ENCODE data around the gene TMEM156. TPM values are rescaled to one million over a fixed set of nuclear protein-coding genes. Genes with fewer than 3 reads are reported as not detected.
A peak's percentile ranks its signal among the peaks of the same experiment; 100 is the strongest.

The TMEM156 gene
- total and polyA plus RNA-seq, 2 of the 4 experiments (the other 2 are of a cell fraction), result 0.53 to 0.54 TPM

DNA sequence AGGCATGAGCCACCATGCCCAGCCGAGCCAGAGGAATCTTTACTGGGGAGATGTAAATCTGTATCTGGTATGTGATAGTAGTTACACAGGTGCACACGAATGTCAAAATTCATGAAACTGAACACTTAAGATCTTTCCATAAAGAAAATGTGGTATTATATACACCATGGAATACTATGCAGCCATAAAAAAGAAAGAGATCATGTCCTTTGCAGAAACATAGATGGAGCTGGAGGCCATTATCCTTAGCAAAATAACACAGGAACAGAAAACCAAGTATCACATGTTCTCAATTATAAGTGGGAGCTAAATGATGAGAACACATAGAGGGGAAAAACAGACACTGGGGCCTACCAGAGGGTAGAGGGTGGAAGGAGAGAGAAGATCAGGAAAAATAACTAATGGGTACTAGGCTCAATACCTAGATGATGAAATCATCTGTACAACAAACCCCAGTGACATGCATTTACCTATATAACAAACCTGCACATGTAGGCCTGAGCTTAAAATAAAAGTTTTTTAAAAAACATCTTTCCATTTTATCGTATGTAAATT, 7.8 kb downstream of the TMEM156 start:
- no peak overlapping the region for H2AK9ac ChIP-seq (replicated peaks; ENCODE audit: low read depth, low read length, poor library complexity)
- H3K9ac ChIP-seq (ENCODE audit: low read depth, low read length), result no peak overlapping the region
- CTCF ChIA-PET, result no interaction called here
- ATAC-seq (ENCODE audit: low read depth) (no peak), DNase-seq (no peak)
- H3K4ac ChIP-seq (ENCODE audit: low read depth, low read length), result peak overlapping the region; percentile 34; the same call in 1 of the 2 replicates
- no peaks in the 10 kb centered on the region for H3K9me1 ChIP-seq (ENCODE audit: insufficient read depth, low read length)
- no peak overlapping the region for H3K4me3 ChIP-seq (ENCODE audit: insufficient read depth, low read depth, low read length)
- H2BK15ac ChIP-seq (ENCODE audit: low read depth, low read length), result no peak overlapping the region; the same call in 2 of the 3 replicates
- dilution Hi-C loops (cut with HindIII; ENCODE audit: low sequenced_read_pairs, unreplicated experiment), result no loop called here
- TF ChIP-seq, protein P1, sequence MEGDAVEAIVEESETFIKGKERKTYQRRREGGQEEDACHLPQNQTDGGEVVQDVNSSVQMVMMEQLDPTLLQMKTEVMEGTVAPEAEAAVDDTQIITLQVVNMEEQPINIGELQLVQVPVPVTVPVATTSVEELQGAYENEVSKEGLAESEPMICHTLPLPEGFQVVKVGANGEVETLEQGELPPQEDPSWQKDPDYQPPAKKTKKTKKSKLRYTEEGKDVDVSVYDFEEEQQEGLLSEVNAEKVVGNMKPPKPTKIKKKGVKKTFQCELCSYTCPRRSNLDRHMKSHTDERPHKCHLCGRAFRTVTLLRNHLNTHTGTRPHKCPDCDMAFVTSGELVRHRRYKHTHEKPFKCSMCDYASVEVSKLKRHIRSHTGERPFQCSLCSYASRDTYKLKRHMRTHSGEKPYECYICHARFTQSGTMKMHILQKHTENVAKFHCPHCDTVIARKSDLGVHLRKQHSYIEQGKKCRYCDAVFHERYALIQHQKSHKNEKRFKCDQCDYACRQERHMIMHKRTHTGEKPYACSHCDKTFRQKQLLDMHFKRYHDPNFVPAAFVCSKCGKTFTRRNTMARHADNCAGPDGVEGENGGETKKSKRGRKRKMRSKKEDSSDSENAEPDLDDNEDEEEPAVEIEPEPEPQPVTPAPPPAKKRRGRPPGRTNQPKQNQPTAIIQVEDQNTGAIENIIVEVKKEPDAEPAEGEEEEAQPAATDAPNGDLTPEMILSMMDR (conservative IDR thresholded peaks at IDR 0.05; ENCODE audit: low read depth, low read length), result no peak
- TF ChIP-seq MXI1 (IDR thresholded peaks at IDR 0.05; ENCODE audit: borderline replicate concordance, low read depth, low read length) (no peak), MAFK (IDR thresholded peaks at IDR 0.05; ENCODE audit: low read depth, low read length) (no peak), POLR2A (IDR thresholded peaks at IDR 0.05; ENCODE audit: low read depth, low read length) (no peak), ELK1 (IDR thresholded peaks at IDR 0.05; ENCODE audit: borderline replicate concordance, low read depth, low read length) (no peak), RCOR1 (IDR thresholded peaks at IDR 0.05; ENCODE audit: insufficient replicate concordance, low read length) (no peak), MAZ (IDR thresholded peaks at IDR 0.05; ENCODE audit: borderline replicate concordance, low read depth, low read length) (no peak), FOS (IDR thresholded peaks at IDR 0.05; ENCODE audit: low read depth, low read length) (no peak), NFE2L2 (IDR thresholded peaks at IDR 0.05; ENCODE audit: low read depth, low read length) (no peak), CHD1 (IDR thresholded peaks at IDR 0.05; ENCODE audit: low read depth, low read length) (no peak)
- TF ChIP-seq, protein P2, sequence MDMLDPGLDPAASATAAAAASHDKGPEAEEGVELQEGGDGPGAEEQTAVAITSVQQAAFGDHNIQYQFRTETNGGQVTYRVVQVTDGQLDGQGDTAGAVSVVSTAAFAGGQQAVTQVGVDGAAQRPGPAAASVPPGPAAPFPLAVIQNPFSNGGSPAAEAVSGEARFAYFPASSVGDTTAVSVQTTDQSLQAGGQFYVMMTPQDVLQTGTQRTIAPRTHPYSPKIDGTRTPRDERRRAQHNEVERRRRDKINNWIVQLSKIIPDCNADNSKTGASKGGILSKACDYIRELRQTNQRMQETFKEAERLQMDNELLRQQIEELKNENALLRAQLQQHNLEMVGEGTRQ (IDR thresholded peaks at IDR 0.05; ENCODE audit: low read depth, low read length), result no peak
- H3K79me1 ChIP-seq (ENCODE audit: low read depth in 1 of 2, low read length in 2 of 2), result 0 out of 4 replicates have a peak, but pooled peaks cover 0 to 4% of the 10 kb centered on the region in 2 experiments
- peak overlapping the region; percentile 82 for H2BK5ac ChIP-seq (ENCODE audit: low read depth, low read length, poor library complexity, severe bottlenecking)
- H2BK20ac ChIP-seq (ENCODE audit: low read depth, low read length), result no peak overlapping the region
- no peak overlapping the region; the same call in 1 of the 2 replicates for H4K91ac ChIP-seq (ENCODE audit: insufficient read depth, low read depth, low read length)
- H3K18ac ChIP-seq (ENCODE audit: low read depth, low read length), result 0 out of 2 replicates have a peak overlapping the region, but pooled peaks have one; percentile 52
- H4K20me1 ChIP-seq (ENCODE audit: insufficient read depth, low read length), result no peaks in the 10 kb centered on the region
- no TSS peak for BruUV-seq (replicated peaks)
- no peaks in the 10 kb centered on the region for H3K9me3 ChIP-seq (ENCODE audit: control insufficient read depth, insufficient read depth, low read length)
- no peak overlapping the region for H3K23ac ChIP-seq (ENCODE audit: low read depth, low read length)
- H3K4me1 ChIP-seq (ENCODE audit: control insufficient read depth, insufficient read depth, low read length), result peaks cover 3% of the 10 kb centered on the region; the same call in 1 of the 2 replicates
- no CpG with 5 or more reads among the region's 3 CpGs for WGBS, 2 experiments (ENCODE audit: extremely low coverage in 2 of 2, insufficient read length in 1 of 2)
- H3K27me3 ChIP-seq (ENCODE audit: control insufficient read depth, insufficient read depth, low read length), result no peaks in the 10 kb centered on the region
- no peak overlapping the region for H3K27ac ChIP-seq (ENCODE audit: insufficient read depth, low read length)
- H3K56ac ChIP-seq (ENCODE audit: extremely low read depth, insufficient read depth, low read length), result no peak overlapping the region
- POLR2A ChIA-PET (ENCODE audit: unreplicated experiment), result no interaction called here
- no peak overlapping the region for H2AFZ ChIP-seq (replicated peaks; ENCODE audit: low read length, poor library complexity)
- no peak overlapping the region for H3K4me2 ChIP-seq (ENCODE audit: low read depth, low read length)
- no peak overlapping the region for H2AK5ac ChIP-seq (ENCODE audit: low read depth, low read length)
- no peak overlapping the region; a peak in 1 of 4 replicates for H4K8ac ChIP-seq (ENCODE audit: low read depth in 2 of 2, low read length in 2 of 2)
- in situ Hi-C loops (cut with MboI; ENCODE audit: low sequenced_read_pairs), result no loop called here
- no peaks in the 10 kb centered on the region for H3K36me3 ChIP-seq (ENCODE audit: control insufficient read depth, insufficient read depth, low read length)
- intact Hi-C loops (cut with micrococcal nuclease), result no loop called here
- no peak overlapping the region for H3K14ac ChIP-seq (replicated peaks; ENCODE audit: low read depth, low read length)
- peak overlapping the region; percentile 60 for H2BK120ac ChIP-seq (ENCODE audit: low read depth, low read length)
- no peak overlapping the region for H4K5ac ChIP-seq (ENCODE audit: low read depth, low read length)

All from IMR-90 (cell line).